HEK293 (cell line): ENCODE data around the gene PFDN6.

Experiments
- BCL11B ChIP-seq: fragments of 450-650 bp; formaldehyde crosslinking; IDR thresholded peaks from 2 replicates; pipeline ENCODE4 v1.5.1; 2016; ENCODE audit warnings: low read depth, missing biosample characterization, missing genetic modification characterization
- BCL6B ChIP-seq: fragments of 450-650 bp; formaldehyde crosslinking; IDR thresholded peaks from 2 replicates; pipeline ENCODE4 v1.5.1; 2017; ENCODE audit warnings: missing biosample characterization, missing genetic modification characterization
- GLI4 ChIP-seq: fragments of 450-650 bp; formaldehyde crosslinking; IDR thresholded peaks from 2 replicates; pipeline ENCODE4 v1.5.1; 2016; ENCODE audit warnings: missing biosample characterization, missing genetic modification characterization
- KLF1 ChIP-seq: fragments of 450-650 bp; formaldehyde crosslinking; IDR thresholded peaks from 2 replicates; pipeline ENCODE4 v1.5.1; 2016; ENCODE audit warnings: missing biosample characterization, missing genetic modification characterization
- KLF9 ChIP-seq: fragments of 450-650 bp; formaldehyde crosslinking; IDR thresholded peaks from 2 replicates; pipeline ENCODE4 v1.5.1; 2016; ENCODE audit warnings: missing biosample characterization, missing genetic modification characterization, low read depth
- REST ChIP-seq: fragments of 450-650 bp; formaldehyde crosslinking; IDR thresholded peaks from 2 replicates; pipeline ENCODE4 v1.5.1; 2016; ENCODE audit warnings: missing biosample characterization, missing genetic modification characterization
- SALL2 ChIP-seq: fragments of 450-650 bp; formaldehyde crosslinking; IDR thresholded peaks from 2 replicates; pipeline ENCODE4 v1.5.0; 2017; ENCODE audit warnings: missing biosample characterization, mild to moderate bottlenecking, missing genetic modification characterization, borderline replicate concordance
- SP2 ChIP-seq: fragments of 450-650 bp; formaldehyde crosslinking; IDR thresholded peaks from 2 replicates; pipeline ENCODE4 v1.5.1; 2016; ENCODE audit warnings: missing biosample characterization, missing genetic modification characterization
- TSHZ1 ChIP-seq: fragments of 450-650 bp; formaldehyde crosslinking; IDR thresholded peaks from 2 replicates; pipeline ENCODE4 v1.5.1; 2016; ENCODE audit warnings: missing biosample characterization, missing genetic modification characterization, borderline replicate concordance
- YY2 ChIP-seq: fragments of 450-650 bp; formaldehyde crosslinking; IDR thresholded peaks from 2 replicates; pipeline ENCODE4 v1.5.1; 2016; ENCODE audit warnings: missing biosample characterization, missing genetic modification characterization
- ZNF133 ChIP-seq: fragments of 450-650 bp; formaldehyde crosslinking; IDR thresholded peaks from 2 replicates; pipeline ENCODE4 v1.5.1; 2016; ENCODE audit warnings: missing biosample characterization, missing genetic modification characterization
- ZNF140 ChIP-seq: fragments of 450-650 bp; formaldehyde crosslinking; IDR thresholded peaks from 2 replicates; pipeline ENCODE4 v1.5.1; 2016; ENCODE audit warnings: missing biosample characterization, missing genetic modification characterization
- ZNF16 ChIP-seq: fragments of 450-650 bp; formaldehyde crosslinking; IDR thresholded peaks from 2 replicates; pipeline ENCODE4 v1.5.1; 2016; ENCODE audit warnings: low read depth, missing biosample characterization, missing genetic modification characterization
- ZNF184 ChIP-seq: fragments of 450-650 bp; IDR thresholded peaks from 2 replicates; pipeline ENCODE4 v1.5.1; 2018; ENCODE audit warnings: missing biosample characterization, mild to moderate bottlenecking, missing genetic modification characterization
- ZNF23 ChIP-seq: fragments of 450-650 bp; formaldehyde crosslinking; IDR thresholded peaks from 2 replicates; pipeline ENCODE4 v1.5.1; 2016; ENCODE audit warnings: missing biosample characterization, missing genetic modification characterization, borderline replicate concordance
- ZNF302 ChIP-seq: fragments of 450-650 bp; formaldehyde crosslinking; IDR thresholded peaks from 2 replicates; pipeline ENCODE4 v1.5.1; 2016; ENCODE audit warnings: missing biosample characterization, missing genetic modification characterization, low read depth
- ZNF394 ChIP-seq: fragments of 450-650 bp; formaldehyde crosslinking; IDR thresholded peaks from 2 replicates; pipeline ENCODE4 v1.5.1; 2016; ENCODE audit warnings: missing biosample characterization, missing genetic modification characterization, mild to moderate bottlenecking, moderate library complexity, borderline replicate concordance
- ZNF433 ChIP-seq: fragments of 450-650 bp; formaldehyde crosslinking; IDR thresholded peaks from 2 replicates; pipeline ENCODE4 v1.5.1; 2016; ENCODE audit warnings: missing biosample characterization, missing genetic modification characterization, low read depth
- ZNF530 ChIP-seq: fragments of 450-650 bp; formaldehyde crosslinking; IDR thresholded peaks from 2 replicates; pipeline ENCODE4 v1.5.1; 2016; ENCODE audit warnings: low read depth, missing biosample characterization, missing genetic modification characterization
- ZNF558 ChIP-seq: fragments of 450-650 bp; formaldehyde crosslinking; IDR thresholded peaks from 2 replicates; pipeline ENCODE4 v1.5.1; 2016; ENCODE audit warnings: missing biosample characterization, missing genetic modification characterization
- ZNF560 ChIP-seq: fragments of 450-650 bp; formaldehyde crosslinking; IDR thresholded peaks from 2 replicates; pipeline ENCODE4 v1.5.1; 2017; ENCODE audit warnings: missing biosample characterization, missing genetic modification characterization, borderline replicate concordance
- ZNF585B ChIP-seq: fragments of 450-650 bp; formaldehyde crosslinking; IDR thresholded peaks from 2 replicates; pipeline ENCODE4 v1.5.1; 2016; ENCODE audit warnings: missing biosample characterization, missing genetic modification characterization
- ZNF639 ChIP-seq: fragments of 450-650 bp; formaldehyde crosslinking; IDR thresholded peaks from 2 replicates; pipeline ENCODE4 v1.5.1; 2016; ENCODE audit warnings: missing biosample characterization, missing genetic modification characterization
- ZNF692 ChIP-seq: fragments of 450-650 bp; formaldehyde crosslinking; IDR thresholded peaks from 2 replicates; pipeline ENCODE4 v1.5.1; 2016; ENCODE audit warnings: missing biosample characterization, missing genetic modification characterization
- ZNF701 ChIP-seq: fragments of 450-650 bp; formaldehyde crosslinking; IDR thresholded peaks from 2 replicates; pipeline ENCODE4 v1.5.1; 2016; ENCODE audit warnings: missing biosample characterization, missing genetic modification characterization
- ZNF707 ChIP-seq: fragments of 450-650 bp; formaldehyde crosslinking; IDR thresholded peaks from 2 replicates; pipeline ENCODE4 v1.5.1; 2016; ENCODE audit warnings: missing biosample characterization, missing genetic modification characterization
- ZNF76 ChIP-seq: fragments of 450-650 bp; formaldehyde crosslinking; IDR thresholded peaks from 2 replicates; pipeline ENCODE4; 2016; ENCODE audit warnings: low read depth, missing biosample characterization, missing genetic modification characterization, borderline replicate concordance
- ZXDB ChIP-seq: fragments of 450-650 bp; formaldehyde crosslinking; IDR thresholded peaks from 2 replicates; pipeline ENCODE4 v1.5.1; 2016; ENCODE audit warnings: missing biosample characterization, missing genetic modification characterization

The PFDN6 gene

GRCh38 chr6:33320315-33321181 is 31.1 kb downstream of the PFDN6 start (continued):
- TF ChIP-seq SP2 (tag by site-specific recombination) (no peak; the same call in 1 of the 2 replicates), ZNF560 (tag by site-specific recombination) (no peak), ZNF530 (tag by site-specific recombination) (no peak), ZNF140 (tag by site-specific recombination) (no peak), KLF1 (tag by site-specific recombination) (no peak), ZNF639 (tag by site-specific recombination) (peak; percentile 77; the same call in 1 of the 2 replicates), ZNF76 (tag by site-specific recombination) (no peak), ZXDB (peak; percentile 65), BCL6B (tag by site-specific recombination) (no peak), ZNF16 (tag by site-specific recombination) (no peak), ZNF394 (tag by site-specific recombination) (peak; percentile 70), ZNF133 (no peak), ZNF23 (tag by site-specific recombination) (no peak), ZNF701 (tag by site-specific recombination) (no peak), YY2 (tag by site-specific recombination) (no peak), ZNF692 (tag by site-specific recombination) (peak; percentile 78), ZNF302 (no peak), ZNF707 (no peak), TSHZ1 (tag by site-specific recombination) (no peak), BCL11B (tag by site-specific recombination) (no peak), ZNF558 (tag by site-specific recombination) (no peak; the same call in 1 of the 2 replicates), REST (tag by site-specific recombination) (no peak), GLI4 (tag by site-specific recombination) (no peak), KLF9 (tag by site-specific recombination) (0 out of 2 replicates have a peak, but pooled peaks have one; percentile 15), ZNF585B (no peak), ZNF184 (tag by site-specific recombination) (no peak), ZNF433 (tag by site-specific recombination) (no peak), SALL2 (tag by site-specific recombination) (no peak)
